Hepatic stellate cell (primary cell): ENCODE results near the gene RNF208.

ENCODE experiments used
- DNase-seq: peaks from one replicate; pipeline ENCODE4 v3.0.0; 2011; ENCODE audit warnings: low spot score

RNF208 gene

DNA sequence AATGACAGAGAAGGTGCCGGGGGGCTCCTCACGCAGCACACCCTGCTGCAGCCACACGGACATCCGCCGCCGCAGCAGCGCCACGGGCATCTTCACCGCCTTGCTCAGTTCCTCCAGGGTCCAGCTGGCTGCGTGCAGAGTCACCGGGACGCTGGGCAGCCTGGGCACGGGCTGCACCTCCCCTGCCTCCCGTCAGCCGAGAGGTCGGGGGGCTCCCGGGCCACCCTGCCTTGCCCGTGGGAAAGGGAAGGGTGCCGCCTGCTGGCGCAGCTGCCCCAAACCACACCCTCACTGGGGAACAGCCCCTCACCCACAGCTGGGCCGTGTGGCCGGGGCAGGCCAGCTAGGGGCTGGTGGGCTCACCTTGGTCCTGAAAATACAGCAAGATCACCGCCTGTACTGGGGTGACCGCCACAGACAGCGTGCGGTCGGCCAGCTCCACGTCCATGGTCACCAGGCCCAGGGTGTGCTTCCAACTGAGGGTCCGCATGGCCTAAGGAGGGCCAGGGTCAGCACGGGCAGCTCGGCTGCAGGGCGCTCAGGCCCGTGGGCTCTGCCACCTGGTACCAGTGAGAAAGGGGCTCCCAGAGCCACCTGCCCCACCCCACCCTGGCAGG is 46.6 kb downstream of the RNF208 start:
- no peak for DNase-seq

DNA sequence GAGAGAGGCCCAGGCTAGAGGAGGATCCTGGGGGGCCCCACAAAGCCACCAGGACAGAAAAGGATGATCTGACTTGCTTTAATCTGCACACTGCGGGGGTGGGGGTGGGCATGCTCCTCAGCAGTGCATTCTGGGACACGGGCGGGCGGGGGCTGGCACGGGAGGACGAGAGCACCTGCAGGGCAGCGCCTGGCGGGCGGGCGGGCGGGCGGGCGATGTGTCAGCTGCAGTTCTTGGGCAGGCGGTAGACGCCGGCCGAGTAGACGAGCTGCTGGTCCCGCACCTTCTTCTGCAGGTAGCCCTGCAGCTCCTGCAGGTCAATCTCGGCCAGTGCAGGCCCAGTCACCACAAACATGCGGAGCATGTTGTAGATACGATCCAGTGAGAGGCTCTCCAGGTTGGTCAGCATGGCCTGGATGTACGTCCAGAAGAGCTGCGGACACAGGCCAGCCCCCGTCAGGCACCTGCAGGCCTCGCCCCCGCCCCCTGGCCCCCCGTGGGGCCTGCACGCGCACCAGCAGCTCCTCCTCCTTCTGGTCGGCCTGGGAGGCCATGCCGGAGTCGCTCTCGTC is 47.2 kb downstream of the RNF208 start:
- no peak for DNase-seq

DNA sequence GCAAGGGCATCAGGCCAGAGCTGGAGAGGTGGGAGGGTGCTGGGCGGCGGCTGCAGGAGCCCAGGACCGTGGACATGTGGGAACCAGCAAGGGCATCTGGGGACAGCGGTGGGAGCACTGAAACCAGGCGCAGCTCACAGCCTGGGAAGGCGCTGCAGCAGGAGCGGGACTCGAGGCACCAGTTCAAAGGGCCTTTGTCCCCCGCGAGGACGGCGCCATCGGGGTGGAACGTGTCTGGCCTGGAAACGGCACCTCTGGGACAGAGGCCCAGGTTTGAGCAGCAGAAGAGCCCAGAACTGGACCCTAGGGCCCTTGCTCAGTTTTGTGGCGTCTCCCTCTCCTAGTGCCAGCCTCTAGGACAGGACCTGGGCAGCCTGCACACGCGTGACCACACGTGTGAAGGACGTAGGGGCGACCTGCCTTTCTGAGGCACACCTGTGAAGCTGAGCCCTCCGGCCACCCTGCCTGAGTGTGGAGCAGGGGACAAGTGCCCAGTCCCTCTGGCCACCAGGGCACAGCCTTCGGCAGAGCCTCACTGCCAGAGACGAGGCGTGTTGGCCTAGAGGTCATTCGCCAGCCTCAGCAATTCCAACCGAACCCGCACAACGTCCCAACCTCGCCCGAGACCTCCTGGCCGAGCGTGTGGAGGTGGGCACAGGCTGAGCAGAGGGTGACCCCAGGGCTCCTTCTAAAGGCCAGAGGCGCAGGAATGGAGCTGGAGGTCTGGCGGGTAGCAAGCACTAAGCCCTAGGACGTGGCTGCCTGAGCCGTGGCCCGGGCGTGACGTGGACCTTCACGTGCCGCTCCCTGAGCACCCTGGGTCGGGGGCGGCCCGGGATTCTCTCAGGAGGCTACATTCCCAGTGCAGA is 48.0 kb downstream of the RNF208 start:
- DNase-seq: no peak

DNA sequence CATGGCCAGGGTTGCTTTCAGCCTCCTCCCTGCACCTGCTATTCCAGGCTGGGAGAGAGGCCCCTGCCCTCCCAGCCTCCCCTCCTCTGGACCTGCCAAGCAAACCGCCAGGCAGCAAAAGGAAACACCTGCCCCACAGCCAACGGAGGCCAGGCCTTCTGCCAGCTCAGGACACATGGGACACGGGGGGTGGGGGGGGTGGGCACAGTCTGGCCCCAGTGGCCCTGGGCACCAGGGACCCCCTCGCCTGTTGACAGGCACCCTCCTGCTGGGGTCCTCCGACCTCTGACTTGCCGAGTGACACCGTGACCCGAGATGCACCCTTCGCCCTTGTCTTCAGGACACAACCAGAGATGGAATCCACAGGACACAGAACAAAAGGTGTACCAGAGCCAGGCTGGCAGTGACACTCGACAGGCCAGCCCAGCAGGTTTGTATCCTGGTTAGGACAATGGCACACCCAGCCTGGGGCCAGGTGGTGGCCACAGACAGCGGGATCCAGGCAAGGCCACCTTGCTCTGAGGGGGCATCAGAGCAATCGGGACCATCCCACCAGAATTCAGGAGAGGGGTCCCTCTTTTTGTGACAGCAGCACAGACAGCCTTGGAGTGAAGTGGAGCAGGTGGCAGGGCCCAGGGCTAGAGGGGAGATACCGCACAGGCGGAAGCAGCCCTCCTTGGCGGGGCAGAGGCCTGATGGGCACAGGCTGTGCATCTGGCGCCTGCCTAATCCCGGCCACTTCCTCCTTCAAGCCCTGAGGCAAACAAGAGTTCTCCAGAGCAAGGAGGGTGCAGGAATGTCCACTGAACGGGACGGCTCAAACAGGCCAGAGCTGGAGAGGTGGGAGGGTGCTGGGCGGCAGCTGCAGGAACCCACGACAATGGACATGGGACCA is 48.9 kb downstream of the RNF208 start:
- no peak for DNase-seq

DNA sequence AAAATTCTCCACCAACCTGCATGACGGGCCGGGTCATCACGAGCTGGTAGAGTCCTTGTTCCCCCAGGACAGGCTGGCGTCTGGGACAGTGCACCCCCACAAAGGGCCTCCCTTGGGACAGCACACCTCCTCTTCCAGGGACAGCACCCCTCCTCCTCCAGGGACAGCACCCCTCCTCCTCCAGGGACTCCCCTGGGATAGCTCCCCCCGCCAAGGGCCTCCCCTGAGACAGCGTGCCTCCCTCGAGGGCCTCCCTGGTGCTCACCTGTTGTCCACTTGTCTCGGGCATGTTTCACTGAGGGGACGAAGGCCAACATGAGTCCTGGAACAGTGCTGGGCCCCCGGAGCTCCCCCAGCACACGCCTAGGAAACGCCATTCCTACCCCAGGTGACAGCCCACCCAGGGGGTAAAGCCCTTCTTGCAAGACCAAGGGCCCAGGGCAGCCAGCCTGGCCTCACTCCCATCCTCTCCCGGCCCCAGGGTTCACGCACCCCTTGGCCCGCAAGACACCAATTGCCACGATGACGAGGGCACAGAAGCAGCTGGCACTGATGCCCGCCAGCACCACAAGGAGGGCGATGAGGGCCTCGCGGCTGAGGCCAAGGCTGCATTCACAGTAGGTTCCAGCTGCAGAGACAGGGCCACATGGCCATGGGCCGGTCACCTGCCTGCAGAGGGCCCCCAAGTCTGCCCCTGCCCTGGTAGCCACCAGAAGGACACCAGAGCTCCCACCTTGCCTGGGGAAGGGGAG is 50.7 kb downstream of the RNF208 start:
- DNase-seq: no peak

DNA sequence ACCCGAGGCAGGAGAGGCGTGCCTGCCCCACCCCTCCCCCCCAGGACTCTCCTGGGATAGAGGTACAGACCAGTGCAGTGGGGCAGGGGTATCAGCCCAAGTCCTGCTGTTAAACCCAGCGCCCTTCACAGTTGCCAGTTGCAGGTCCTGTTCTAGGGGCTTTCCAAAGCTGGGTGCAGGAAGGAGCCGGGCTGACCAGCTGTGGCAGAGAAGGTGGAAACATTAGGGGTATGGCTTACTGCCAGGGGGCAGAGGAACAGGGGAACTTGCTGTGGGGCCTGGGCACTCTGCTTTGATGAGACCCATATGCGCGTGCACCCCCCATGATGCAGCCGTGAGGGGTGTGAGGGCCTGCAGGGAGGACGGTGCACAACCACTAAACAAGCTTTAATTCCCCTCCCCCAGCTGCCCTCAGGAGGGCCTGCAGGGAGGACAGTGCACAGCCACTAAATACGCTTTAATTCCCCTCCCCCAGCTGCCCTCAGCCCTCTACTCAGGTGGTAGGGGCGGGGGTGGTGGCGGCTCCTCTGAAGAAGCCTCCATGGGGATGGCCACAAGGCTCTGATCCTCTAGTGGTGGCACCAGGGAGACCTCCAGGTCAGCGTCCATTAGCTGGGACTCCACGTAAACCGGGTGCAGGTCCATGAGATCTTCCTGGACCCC is 51.4 kb downstream of the RNF208 start:
- no peak for DNase-seq
